Neural progenitor cell (in vitro differentiated cells): ENCODE results near the gene TBCD. TPM values are rescaled to one million over a fixed set of nuclear protein-coding genes. Genes with fewer than 3 reads are reported as not detected.

ENCODE experiments used
- DNase-seq: peaks from one replicate; pipeline ENCODE4 v3.0.0-alpha.2; 2016; ENCODE audit warnings: low spot score
- H2AFZ ChIP-seq: fragments of 200-600 bp; sonication (generic); replicated peaks from 2 replicates; pipeline ENCODE4 v1.6.1; 2016; ENCODE audit warnings: antibody characterized with exemption
- H3F3A ChIP-seq: fragments of 200-600 bp; sonication (generic); 2 replicates; pipeline ENCODE4 v1.6.1; 2016; ENCODE audit warnings: antibody characterized with exemption, low read depth
- H3K27ac ChIP-seq: fragments of 200-600 bp; sonication (generic); 2 replicates; pipeline ENCODE4 v1.5.1; 2016; ENCODE audit warnings: mild to moderate bottlenecking
- H3K27me3 ChIP-seq: fragments of 200-600 bp; sonication (generic); 2 replicates; pipeline ENCODE4 v1.6.1; 2016; ENCODE audit warnings: mild to moderate bottlenecking, moderate library complexity
- H3K36me3 ChIP-seq: fragments of 200-600 bp; sonication (generic); 2 replicates; pipeline ENCODE4 v1.5.1; 2016
- H3K4me1 ChIP-seq: fragments of 200-600 bp; sonication (generic); 2 replicates; pipeline ENCODE4 v1.6.1; 2016; ENCODE audit warnings: mixed run types
- H3K4me2 ChIP-seq: fragments of 200-600 bp; sonication (generic); 2 replicates; pipeline ENCODE4 v1.6.1; 2016
- H3K4me3 ChIP-seq: fragments of 200-600 bp; sonication (generic); 2 replicates; pipeline ENCODE4 v1.5.1; 2016
- H3K79me2 ChIP-seq: fragments of 200-600 bp; sonication (generic); 2 replicates; pipeline ENCODE4 v1.6.1; 2016; ENCODE audit warnings: low read depth
- H3K9ac ChIP-seq: fragments of 200-600 bp; sonication (generic); 2 replicates; pipeline ENCODE4 v1.6.1; 2016
- H3K9me3 ChIP-seq: fragments of 200-600 bp; sonication (generic); 2 replicates; pipeline ENCODE4 v1.5.1; 2016; ENCODE audit warnings: low read depth
- H4K20me1 ChIP-seq: fragments of 200-600 bp; sonication (generic); 2 replicates; pipeline ENCODE4 v1.6.1; 2016; ENCODE audit warnings: low read depth
- H3K27ac Mint-ChIP-seq: 3 replicates; pipeline ENCODE4 v1.8.0; 2021; ENCODE audit warnings: mixed read lengths
- H3K27me3 Mint-ChIP-seq: 2 replicates; pipeline ENCODE4 v1.8.0; 2022; ENCODE audit warnings: low read depth, mild to moderate bottlenecking, inconsistent platforms, moderate library complexity, mixed read lengths; ENCODE audit not compliant: insufficient read depth
- H3K36me3 Mint-ChIP-seq: 3 replicates; pipeline ENCODE4 v1.8.0; 2021; ENCODE audit warnings: mixed read lengths
- H3K4me1 Mint-ChIP-seq: 3 replicates; pipeline ENCODE4 v1.8.0; 2021; ENCODE audit warnings: mixed read lengths
- H3K4me3 Mint-ChIP-seq: 3 replicates; pipeline ENCODE4 v1.8.0; 2021; ENCODE audit warnings: mild to moderate bottlenecking, moderate library complexity, mixed read lengths
- H3K9me3 Mint-ChIP-seq: 3 replicates; pipeline ENCODE4 v1.8.0; 2020; ENCODE audit warnings: mixed read lengths
- CTCF ChIP-seq: fragments of 200-600 bp; sonication (generic); IDR thresholded peaks from 2 replicates; pipeline ENCODE4 v1.5.1; 2017; ENCODE audit warnings: antibody characterized with exemption, mild to moderate bottlenecking
- EZH2 ChIP-seq: fragments of 200-600 bp; sonication (generic); IDR thresholded peaks from 2 replicates; pipeline ENCODE4 v1.6.1; 2017; ENCODE audit warnings: antibody characterized with exemption, mild to moderate bottlenecking, moderate library complexity
- EZH2phosphoT487 ChIP-seq: fragments of 200-600 bp; sonication (generic); IDR thresholded peaks from 2 replicates; pipeline ENCODE4 v1.6.1; 2017; ENCODE audit warnings: antibody characterized with exemption
- total RNA-seq: library from RNA; depleted of rRNA; stranded (reverse); fragments of >200 nt; gene quantifications from 2 replicates; pipeline ENCODE4 v1.2.3, GENCODE V29; 2015; ENCODE audit warnings: low replicate concordance

TBCD gene
- total RNA-seq, 1 donor from 2014 or later: 76.4 TPM

GRCh38 chr17:82720204-82720603 lies 31.7 kb upstream of the TBCD start:
- Histone ChIP-seq H3K27ac (no peak overlapping the region), H3K79me2 (peaks cover 15% of the 10 kb centered on the region), H3K4me3 (no peak overlapping the region), H3K9me3 (no peaks in the 10 kb centered on the region), H2AFZ (no peak overlapping the region), H3K9ac (no peak overlapping the region), H4K20me1 (peaks cover 11% of the 10 kb centered on the region), H3K4me1 (no peaks in the 10 kb centered on the region), H3K27me3 (no peaks in the 10 kb centered on the region), H3F3A (no peaks in the 10 kb centered on the region), H3K36me3 (no peaks in the 10 kb centered on the region), H3K4me2 (no peak overlapping the region)
- no peak overlapping the region for H3K4me3 Mint-ChIP-seq
- peaks cover 2% of the 10 kb centered on the region for H3K27me3 Mint-ChIP-seq
- no peaks in the 10 kb centered on the region for H3K9me3 Mint-ChIP-seq
- no peak for TF ChIP-seq EZH2
- TF ChIP-seq EZH2phosphoT487: no peak
- TF ChIP-seq CTCF: no peak
- peaks cover 16% of the 10 kb centered on the region for H3K4me1 Mint-ChIP-seq
- peaks cover 24% of the 10 kb centered on the region for H3K36me3 Mint-ChIP-seq
- no peak overlapping the region for H3K27ac Mint-ChIP-seq
- no peak for DNase-seq

- Histone ChIP-seq H3K36me3 (no peaks in the 10 kb centered on the region), H3K9ac (no peak overlapping the region), H3K4me1 (no peaks in the 10 kb centered on the region), H4K20me1 (peaks cover 9% of the 10 kb centered on the region), H3K4me2 (no peak overlapping the region), H3K79me2 (peaks cover 9% of the 10 kb centered on the region), H3K9me3 (no peaks in the 10 kb centered on the region), H3K27me3 (no peaks in the 10 kb centered on the region), H3K27ac (no peak overlapping the region), H3F3A (no peaks in the 10 kb centered on the region), H2AFZ (no peak overlapping the region), H3K4me3 (no peak overlapping the region)
- Mint-ChIP-seq H3K27ac (peak overlapping the region; percentile 33), H3K27me3 (peaks cover 3% of the 10 kb centered on the region), H3K4me1 (peaks cover 8% of the 10 kb centered on the region), H3K4me3 (no peak overlapping the region), H3K36me3 (peaks cover 28% of the 10 kb centered on the region), H3K9me3 (no peaks in the 10 kb centered on the region)
- no peak for DNase-seq
- TF ChIP-seq EZH2phosphoT487 (no peak), CTCF (no peak), EZH2 (no peak)
Measured at GRCh38 chr17:82722341-82723013, 29.4 kb upstream of the TBCD start.

- H2AFZ ChIP-seq: no peak overlapping the region
- peak overlapping the region; percentile 53 for H3K27ac Mint-ChIP-seq
- H3K27me3 Mint-ChIP-seq: peaks cover 4% of the 10 kb centered on the region
- no peaks in the 10 kb centered on the region for H3K36me3 ChIP-seq
- peaks cover under 1% of the 10 kb centered on the region for H3K79me2 ChIP-seq
- DNase-seq: no peak
- H3K9me3 ChIP-seq: no peaks in the 10 kb centered on the region
- peaks cover 30% of the 10 kb centered on the region for H3K36me3 Mint-ChIP-seq
- H3K4me1 ChIP-seq: no peaks in the 10 kb centered on the region
- H3K4me3 Mint-ChIP-seq: no peak overlapping the region
- no peaks in the 10 kb centered on the region for H3K9me3 Mint-ChIP-seq
- H3K4me1 Mint-ChIP-seq: peaks cover 2% of the 10 kb centered on the region
- H3K9ac ChIP-seq: no peak overlapping the region
- TF ChIP-seq EZH2phosphoT487 (no peak), CTCF (no peak), EZH2 (no peak)
- no peak overlapping the region for H3K27ac ChIP-seq
- no peak overlapping the region for H3K4me3 ChIP-seq
- H3K27me3 ChIP-seq: no peaks in the 10 kb centered on the region
- H4K20me1 ChIP-seq: peaks cover 2% of the 10 kb centered on the region
- no peaks in the 10 kb centered on the region for H3F3A ChIP-seq
- no peak overlapping the region for H3K4me2 ChIP-seq
Measured at GRCh38 chr17:82723169-82723807, 28.6 kb upstream of the TBCD start.
